Neural progenitor cell (in vitro differentiated cells): ENCODE results near the gene CKMT2. TPM values are rescaled to one million over a fixed set of nuclear protein-coding genes. Genes with fewer than 3 reads are reported as not detected.

ENCODE experiments used
- DNase-seq: peaks from one replicate; pipeline ENCODE4 v3.0.0-alpha.2; 2016; ENCODE audit warnings: low spot score
- H2AFZ ChIP-seq: fragments of 200-600 bp; sonication (generic); replicated peaks from 2 replicates; pipeline ENCODE4 v1.6.1; 2016; ENCODE audit warnings: antibody characterized with exemption
- H3F3A ChIP-seq: fragments of 200-600 bp; sonication (generic); 2 replicates; pipeline ENCODE4 v1.6.1; 2016; ENCODE audit warnings: antibody characterized with exemption, low read depth
- H3K27ac ChIP-seq: fragments of 200-600 bp; sonication (generic); 2 replicates; pipeline ENCODE4 v1.5.1; 2016; ENCODE audit warnings: mild to moderate bottlenecking
- H3K27me3 ChIP-seq: fragments of 200-600 bp; sonication (generic); 2 replicates; pipeline ENCODE4 v1.6.1; 2016; ENCODE audit warnings: mild to moderate bottlenecking, moderate library complexity
- H3K36me3 ChIP-seq: fragments of 200-600 bp; sonication (generic); 2 replicates; pipeline ENCODE4 v1.5.1; 2016
- H3K4me1 ChIP-seq: fragments of 200-600 bp; sonication (generic); 2 replicates; pipeline ENCODE4 v1.6.1; 2016; ENCODE audit warnings: mixed run types
- H3K4me2 ChIP-seq: fragments of 200-600 bp; sonication (generic); 2 replicates; pipeline ENCODE4 v1.6.1; 2016
- H3K4me3 ChIP-seq: fragments of 200-600 bp; sonication (generic); 2 replicates; pipeline ENCODE4 v1.5.1; 2016
- H3K79me2 ChIP-seq: fragments of 200-600 bp; sonication (generic); 2 replicates; pipeline ENCODE4 v1.6.1; 2016; ENCODE audit warnings: low read depth
- H3K9ac ChIP-seq: fragments of 200-600 bp; sonication (generic); 2 replicates; pipeline ENCODE4 v1.6.1; 2016
- H3K9me3 ChIP-seq: fragments of 200-600 bp; sonication (generic); 2 replicates; pipeline ENCODE4 v1.5.1; 2016; ENCODE audit warnings: low read depth
- H4K20me1 ChIP-seq: fragments of 200-600 bp; sonication (generic); 2 replicates; pipeline ENCODE4 v1.6.1; 2016; ENCODE audit warnings: low read depth
- H3K27ac Mint-ChIP-seq: 3 replicates; pipeline ENCODE4 v1.8.0; 2021; ENCODE audit warnings: mixed read lengths
- H3K27me3 Mint-ChIP-seq: 2 replicates; pipeline ENCODE4 v1.8.0; 2022; ENCODE audit warnings: low read depth, mild to moderate bottlenecking, inconsistent platforms, moderate library complexity, mixed read lengths; ENCODE audit not compliant: insufficient read depth
- H3K36me3 Mint-ChIP-seq: 3 replicates; pipeline ENCODE4 v1.8.0; 2021; ENCODE audit warnings: mixed read lengths
- H3K4me1 Mint-ChIP-seq: 3 replicates; pipeline ENCODE4 v1.8.0; 2021; ENCODE audit warnings: mixed read lengths
- H3K4me3 Mint-ChIP-seq: 3 replicates; pipeline ENCODE4 v1.8.0; 2021; ENCODE audit warnings: mild to moderate bottlenecking, moderate library complexity, mixed read lengths
- H3K9me3 Mint-ChIP-seq: 3 replicates; pipeline ENCODE4 v1.8.0; 2020; ENCODE audit warnings: mixed read lengths
- EZH2 ChIP-seq: fragments of 200-600 bp; sonication (generic); IDR thresholded peaks from 2 replicates; pipeline ENCODE4 v1.6.1; 2017; ENCODE audit warnings: antibody characterized with exemption, mild to moderate bottlenecking, moderate library complexity
- EZH2phosphoT487 ChIP-seq: fragments of 200-600 bp; sonication (generic); IDR thresholded peaks from 2 replicates; pipeline ENCODE4 v1.6.1; 2017; ENCODE audit warnings: antibody characterized with exemption
- total RNA-seq: library from RNA; depleted of rRNA; stranded (reverse); fragments of >200 nt; gene quantifications from 2 replicates; pipeline ENCODE4 v1.2.3, GENCODE V29; 2015; ENCODE audit warnings: low replicate concordance
- TF ChIP-seq, protein P1 (sequence below): fragments of 200-600 bp; sonication (generic); IDR thresholded peaks from 2 replicates; pipeline ENCODE4 v1.5.1; 2017; ENCODE audit warnings: antibody characterized with exemption, mild to moderate bottlenecking

CKMT2 gene
- total RNA-seq, 1 donor from 2014 or later, result not detected

DNA sequence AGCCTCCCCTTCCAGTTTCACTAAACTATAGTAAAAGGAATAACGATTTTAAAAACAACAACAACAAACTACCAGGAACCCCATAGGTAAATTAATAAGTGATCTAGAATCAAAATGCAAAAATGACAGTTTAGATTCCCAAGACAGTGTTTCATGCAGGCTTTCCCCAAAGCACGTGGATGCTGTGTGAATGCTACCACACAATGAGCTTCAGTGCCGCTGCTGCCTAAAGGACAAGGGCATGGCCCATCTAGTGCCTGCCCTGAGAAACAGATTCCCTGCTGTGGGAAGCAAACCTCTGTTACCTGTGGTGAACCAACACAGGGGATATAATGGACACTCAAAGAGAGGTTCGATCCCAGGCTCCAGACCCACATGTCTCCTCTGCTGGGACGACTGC lies 23.7 kb upstream of the CKMT2 start:
- no peaks in the 10 kb centered on the region for H3K79me2 ChIP-seq
- H3K4me1 ChIP-seq, result no peaks in the 10 kb centered on the region
- Mint-ChIP-seq H3K27ac (no peak overlapping the region), H3K9me3 (no peaks in the 10 kb centered on the region), H3K4me1 (peaks cover 10% of the 10 kb centered on the region), H3K4me3 (peak overlapping the region; percentile 4), H3K36me3 (no peaks in the 10 kb centered on the region), H3K27me3 (peaks cover 6% of the 10 kb centered on the region)
- H4K20me1 ChIP-seq, result no peaks in the 10 kb centered on the region
- no peaks in the 10 kb centered on the region for H3F3A ChIP-seq
- no peak overlapping the region for H3K27ac ChIP-seq
- no peak overlapping the region for H3K9ac ChIP-seq
- no peak overlapping the region for H3K4me3 ChIP-seq
- no peak for DNase-seq
- H3K27me3 ChIP-seq, result no peaks in the 10 kb centered on the region
- no peak for TF ChIP-seq EZH2phosphoT487
- H3K36me3 ChIP-seq, result no peaks in the 10 kb centered on the region
- no peaks in the 10 kb centered on the region for H3K9me3 ChIP-seq
- H3K4me2 ChIP-seq, result no peak overlapping the region
- H2AFZ ChIP-seq, result no peak overlapping the region

GRCh38 chr5:81209869-81210493 lies 23.1 kb upstream of the CKMT2 start:
- Histone ChIP-seq H3K79me2 (no peaks in the 10 kb centered on the region), H3K4me3 (no peak overlapping the region), H2AFZ (no peak overlapping the region), H3F3A (no peaks in the 10 kb centered on the region), H3K4me1 (no peaks in the 10 kb centered on the region), H3K4me2 (no peak overlapping the region), H3K9me3 (no peaks in the 10 kb centered on the region), H3K9ac (no peak overlapping the region), H3K36me3 (no peaks in the 10 kb centered on the region), H3K27me3 (no peaks in the 10 kb centered on the region), H3K27ac (no peak overlapping the region), H4K20me1 (no peaks in the 10 kb centered on the region)
- Mint-ChIP-seq H3K27ac (no peak overlapping the region), H3K9me3 (no peaks in the 10 kb centered on the region), H3K4me1 (peaks cover 10% of the 10 kb centered on the region), H3K4me3 (peak overlapping the region; percentile 4), H3K27me3 (peaks cover 6% of the 10 kb centered on the region), H3K36me3 (no peaks in the 10 kb centered on the region)
- DNase-seq, result no peak
- TF ChIP-seq, protein P1, sequence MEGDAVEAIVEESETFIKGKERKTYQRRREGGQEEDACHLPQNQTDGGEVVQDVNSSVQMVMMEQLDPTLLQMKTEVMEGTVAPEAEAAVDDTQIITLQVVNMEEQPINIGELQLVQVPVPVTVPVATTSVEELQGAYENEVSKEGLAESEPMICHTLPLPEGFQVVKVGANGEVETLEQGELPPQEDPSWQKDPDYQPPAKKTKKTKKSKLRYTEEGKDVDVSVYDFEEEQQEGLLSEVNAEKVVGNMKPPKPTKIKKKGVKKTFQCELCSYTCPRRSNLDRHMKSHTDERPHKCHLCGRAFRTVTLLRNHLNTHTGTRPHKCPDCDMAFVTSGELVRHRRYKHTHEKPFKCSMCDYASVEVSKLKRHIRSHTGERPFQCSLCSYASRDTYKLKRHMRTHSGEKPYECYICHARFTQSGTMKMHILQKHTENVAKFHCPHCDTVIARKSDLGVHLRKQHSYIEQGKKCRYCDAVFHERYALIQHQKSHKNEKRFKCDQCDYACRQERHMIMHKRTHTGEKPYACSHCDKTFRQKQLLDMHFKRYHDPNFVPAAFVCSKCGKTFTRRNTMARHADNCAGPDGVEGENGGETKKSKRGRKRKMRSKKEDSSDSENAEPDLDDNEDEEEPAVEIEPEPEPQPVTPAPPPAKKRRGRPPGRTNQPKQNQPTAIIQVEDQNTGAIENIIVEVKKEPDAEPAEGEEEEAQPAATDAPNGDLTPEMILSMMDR, result no peak
- TF ChIP-seq EZH2 (no peak), EZH2phosphoT487 (no peak)

DNA sequence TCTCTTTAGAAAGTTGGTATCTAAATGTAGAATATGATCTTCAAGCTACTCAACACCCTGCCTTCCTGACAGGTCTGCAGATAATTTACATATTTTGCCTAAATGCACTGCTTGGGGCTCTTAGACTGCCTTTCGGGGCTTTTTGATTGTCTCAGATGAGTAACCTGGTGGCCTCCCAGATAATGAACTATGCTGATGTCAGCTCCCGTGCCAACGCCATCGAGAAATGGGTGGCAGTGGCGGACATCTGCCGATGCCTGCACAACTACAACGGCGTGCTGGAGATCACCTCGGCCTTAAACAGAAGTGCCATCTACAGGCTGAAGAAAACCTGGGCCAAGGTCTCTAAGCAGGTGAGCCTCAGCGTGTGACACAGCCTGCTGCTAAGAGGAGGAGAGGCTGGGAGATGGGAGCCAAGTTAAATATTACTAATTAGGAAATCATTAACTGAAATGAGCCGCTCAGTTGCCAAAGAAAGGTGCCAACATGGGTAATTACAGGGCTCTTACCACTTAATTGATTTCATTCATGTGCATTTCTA lies 20.8 kb upstream of the CKMT2 start:
- no peaks in the 10 kb centered on the region for H3K36me3 ChIP-seq
- H3K4me1 Mint-ChIP-seq, result peaks cover 10% of the 10 kb centered on the region

GRCh38 chr5:81213070-81213469 lies 20.1 kb upstream of the CKMT2 start:
- no peaks in the 10 kb centered on the region for H3K9me3 ChIP-seq
- H4K20me1 ChIP-seq, result no peaks in the 10 kb centered on the region
- H2AFZ ChIP-seq, result no peak overlapping the region
- H3K4me2 ChIP-seq, result no peak overlapping the region
- H3K4me3 ChIP-seq, result no peak overlapping the region
- Mint-ChIP-seq H3K36me3 (peaks cover 1% of the 10 kb centered on the region), H3K9me3 (no peaks in the 10 kb centered on the region), H3K27ac (no peak overlapping the region), H3K4me3 (no peak overlapping the region), H3K4me1 (peaks cover 10% of the 10 kb centered on the region), H3K27me3 (peaks cover 6% of the 10 kb centered on the region)
- H3K4me1 ChIP-seq, result no peaks in the 10 kb centered on the region
- no peak overlapping the region for H3K9ac ChIP-seq
- TF ChIP-seq, protein P1, result no peak
- no peaks in the 10 kb centered on the region for H3K27me3 ChIP-seq
- H3K36me3 ChIP-seq, result no peaks in the 10 kb centered on the region
- no peak overlapping the region for H3K27ac ChIP-seq
- H3F3A ChIP-seq, result no peaks in the 10 kb centered on the region
- no peaks in the 10 kb centered on the region for H3K79me2 ChIP-seq
- no peak for DNase-seq

More for the DNA sequence above, 20.8 kb upstream of the CKMT2 start:
- TF ChIP-seq EZH2 (no peak), EZH2phosphoT487 (no peak)
- TF ChIP-seq, protein P1, result no peak
- H3K4me3 ChIP-seq, result no peak overlapping the region
- H3K9me3 Mint-ChIP-seq, result no peaks in the 10 kb centered on the region
- H3K79me2 ChIP-seq, result no peaks in the 10 kb centered on the region
- no peaks in the 10 kb centered on the region for H3K4me1 ChIP-seq
- no peak overlapping the region for H3K4me3 Mint-ChIP-seq
- no peak overlapping the region for H3K27ac ChIP-seq
- no peak for DNase-seq
- H3K4me2 ChIP-seq, result no peak overlapping the region
- H3F3A ChIP-seq, result no peaks in the 10 kb centered on the region
- no peaks in the 10 kb centered on the region for H3K27me3 ChIP-seq
- H3K9me3 ChIP-seq, result no peaks in the 10 kb centered on the region
- no peak overlapping the region for H2AFZ ChIP-seq
- no peak overlapping the region for H3K9ac ChIP-seq
- no peaks in the 10 kb centered on the region for H3K36me3 Mint-ChIP-seq
- peaks cover 6% of the 10 kb centered on the region for H3K27me3 Mint-ChIP-seq
- no peak overlapping the region for H3K27ac Mint-ChIP-seq
- H4K20me1 ChIP-seq, result no peaks in the 10 kb centered on the region
